ENCODE results near the gene ACOX1.

GRCh38 chr17:75891605-75892555 is 87.1 kb downstream of the ACOX1 start:
- TF ChIP-seq CTCF (optimal IDR thresholded peaks at IDR 0.05 in 1 of 3, IDR thresholded peaks at IDR 0.05 in 1 of 3, conservative IDR thresholded peaks at IDR 0.05 in 1 of 3; ENCODE audit: extremely low read depth in 1 of 3, insufficient read depth in 2 of 3, low read length in 3 of 3) (no peak), EZH2 (IDR thresholded peaks at IDR 0.05; ENCODE audit: low read length) (no peak)
